Ovary (tissue), 3 donors: ENCODE data around the gene ARHGAP12.

Source experiments
- CTCF ChIP-seq, 3 donors: fragments of 450-650 bp in 2 of 3; fragments of 200-600 bp in 1 of 3; IDR thresholded peaks; one replicate each; pipeline versions ENCODE4 v1.5.1 to v1.8.0; 2016 to 2022; ENCODE audit warnings: antibody characterized with exemption in 3 of 3, mild to moderate bottlenecking in 1 of 3
- EP300 ChIP-seq: sonication (generic); formaldehyde crosslinking; IDR thresholded peaks from one replicate; pipeline ENCODE4 v1.6.1; 2017; ENCODE audit warnings: antibody characterized with exemption
- POLR2A ChIP-seq: fragments of 450-650 bp; IDR thresholded peaks from one replicate; pipeline ENCODE4 v1.6.1; 2017; ENCODE audit warnings: antibody characterized with exemption, mild to moderate bottlenecking, moderate library complexity
- donor health status: DM: no; HTN: no; CAD: no.

- no peak for TF ChIP-seq POLR2A
- no peak for TF ChIP-seq CTCF (IDR thresholded peaks at IDR 0.05)
- TF ChIP-seq EP300, result no peak
These were observed 62.4 kb downstream of the ARHGAP12 start for GRCh38 chr10:31866118-31866670.
